Tibial nerve (tissue), 4 donors: ENCODE measurements around the gene SON. TPM values are rescaled to one million over a fixed set of nuclear protein-coding genes. Genes with fewer than 3 reads are reported as not detected.
"Not testable (repeated sequence)": the region's sequence is repeated elsewhere in the genome, so short reads cannot be mapped to it uniquely, and the experiment has no call there.

Source experiments
- DNase-seq, 2 donors: peaks; one replicate each; pipeline ENCODE4 v3.0.0-alpha.2; 2019; ENCODE audit warnings: low spot score in 2 of 2
- H3K27ac ChIP-seq, 4 donors: fragments of 200-600 bp; sonication (generic) in 3 of 4; one replicate each; pipeline ENCODE4 v1.5.1; 2017 to 2019; ENCODE audit warnings: mild to moderate bottlenecking in 1 of 4
- H3K27me3 ChIP-seq, 2 donors: fragments of 200-600 bp; sonication (generic) in 1 of 2; one replicate each; pipeline versions ENCODE4 v1.5.1 to v1.6.0; 2017 to 2019
- H3K36me3 ChIP-seq, 3 donors: fragments of 200-600 bp; sonication (generic); one replicate each; pipeline ENCODE4 v1.5.1; 2018 to 2019
- H3K4me1 ChIP-seq, 4 donors: fragments of 200-600 bp; sonication (generic) in 3 of 4; one replicate each; pipeline ENCODE4 v1.5.1; 2017 to 2019
- H3K4me3 ChIP-seq, 4 donors: fragments of 200-600 bp; sonication (generic) in 3 of 4; one replicate each; pipeline ENCODE4 v1.5.1; 2017 to 2019; ENCODE audit warnings: mild to moderate bottlenecking in 1 of 4, moderate library complexity in 1 of 4
- H3K9me3 ChIP-seq, 4 donors: fragments of 200-600 bp; sonication (generic) in 3 of 4; one replicate each; pipeline ENCODE4 v1.5.1; 2017 to 2019
- EP300 ChIP-seq, 2 donors: sonication (generic); formaldehyde crosslinking; IDR thresholded peaks; one replicate each; pipeline ENCODE4 v1.6.1; 2017; ENCODE audit warnings: antibody characterized with exemption in 2 of 2, mild to moderate bottlenecking in 1 of 2
- POLR2A ChIP-seq, 2 donors: fragments of 450-650 bp; IDR thresholded peaks; one replicate each; pipeline ENCODE4 v1.6.1; 2017; ENCODE audit warnings: antibody characterized with exemption in 2 of 2, mild to moderate bottlenecking in 2 of 2, moderate library complexity in 2 of 2
- WGBS, 2 donors: methylation state at CpG; one replicate each; pipeline ENCODE4 v1.1.5; 2018; 5-methylcytosine and 5-hydroxymethylcytosine counted together
- total RNA-seq, 4 donors: library from RNA; depleted of rRNA; stranded (reverse); fragments of >200 nt; gene quantifications; one replicate each; pipeline ENCODE4 v1.1.0, GENCODE V29; 2016
- TF ChIP-seq, protein P1 (sequence below), 5 experiments: fragments of 200-600 bp in 3 of 5; fragments of 450-650 bp in 2 of 5; sonication (generic) in 3 of 5; IDR thresholded peaks; one replicate each; pipeline ENCODE4 v1.5.1; 2016 to 2019; ENCODE audit warnings: antibody characterized with exemption in 5 of 5, mild to moderate bottlenecking in 3 of 5, moderate library complexity in 2 of 5

Gene SON
- total RNA-seq, 4 donors from 2014 or later: 243 to 283 (median 271) TPM

DNA sequence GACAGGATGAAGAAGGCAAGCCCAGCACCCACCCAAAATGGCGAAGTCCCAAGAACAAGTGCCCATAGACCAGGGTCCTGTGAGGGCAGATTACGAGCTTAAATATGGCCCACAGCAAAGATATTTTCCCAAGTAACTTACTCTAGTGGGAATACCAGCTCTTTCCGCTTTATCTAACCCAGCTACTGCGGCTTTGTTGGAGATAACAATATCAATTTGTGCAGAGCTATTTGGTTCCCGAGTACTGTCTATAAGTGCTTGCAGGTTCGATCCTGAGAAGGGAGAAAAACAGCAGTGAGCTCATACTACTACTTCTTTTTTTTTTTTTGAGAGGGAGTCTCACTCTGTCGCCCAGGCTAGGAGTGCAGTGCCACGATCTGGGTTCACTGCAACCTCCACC is 37.0 kb upstream of the SON start:
- WGBS, 2 donors: 94 to 95% methylated on average over 8 of the region's 8 CpGs
- H3K27ac ChIP-seq: no peak overlapping the region
- peaks cover 0 to 80% (median 0%) of the 10 kb centered on the region in 3 donors for H3K36me3 ChIP-seq
- no peaks in the 10 kb centered on the region for H3K9me3 ChIP-seq
- H3K4me3 ChIP-seq: no peak overlapping the region
- TF ChIP-seq POLR2A (IDR thresholded peaks at IDR 0.05): no peak
- TF ChIP-seq, protein P1, sequence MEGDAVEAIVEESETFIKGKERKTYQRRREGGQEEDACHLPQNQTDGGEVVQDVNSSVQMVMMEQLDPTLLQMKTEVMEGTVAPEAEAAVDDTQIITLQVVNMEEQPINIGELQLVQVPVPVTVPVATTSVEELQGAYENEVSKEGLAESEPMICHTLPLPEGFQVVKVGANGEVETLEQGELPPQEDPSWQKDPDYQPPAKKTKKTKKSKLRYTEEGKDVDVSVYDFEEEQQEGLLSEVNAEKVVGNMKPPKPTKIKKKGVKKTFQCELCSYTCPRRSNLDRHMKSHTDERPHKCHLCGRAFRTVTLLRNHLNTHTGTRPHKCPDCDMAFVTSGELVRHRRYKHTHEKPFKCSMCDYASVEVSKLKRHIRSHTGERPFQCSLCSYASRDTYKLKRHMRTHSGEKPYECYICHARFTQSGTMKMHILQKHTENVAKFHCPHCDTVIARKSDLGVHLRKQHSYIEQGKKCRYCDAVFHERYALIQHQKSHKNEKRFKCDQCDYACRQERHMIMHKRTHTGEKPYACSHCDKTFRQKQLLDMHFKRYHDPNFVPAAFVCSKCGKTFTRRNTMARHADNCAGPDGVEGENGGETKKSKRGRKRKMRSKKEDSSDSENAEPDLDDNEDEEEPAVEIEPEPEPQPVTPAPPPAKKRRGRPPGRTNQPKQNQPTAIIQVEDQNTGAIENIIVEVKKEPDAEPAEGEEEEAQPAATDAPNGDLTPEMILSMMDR (IDR thresholded peaks at IDR 0.05): no peak
- no peak for TF ChIP-seq EP300 (IDR thresholded peaks at IDR 0.05)
- H3K4me1 ChIP-seq: no peaks in the 10 kb centered on the region
- no peak for DNase-seq
- H3K27me3 ChIP-seq: no peaks in the 10 kb centered on the region

DNA sequence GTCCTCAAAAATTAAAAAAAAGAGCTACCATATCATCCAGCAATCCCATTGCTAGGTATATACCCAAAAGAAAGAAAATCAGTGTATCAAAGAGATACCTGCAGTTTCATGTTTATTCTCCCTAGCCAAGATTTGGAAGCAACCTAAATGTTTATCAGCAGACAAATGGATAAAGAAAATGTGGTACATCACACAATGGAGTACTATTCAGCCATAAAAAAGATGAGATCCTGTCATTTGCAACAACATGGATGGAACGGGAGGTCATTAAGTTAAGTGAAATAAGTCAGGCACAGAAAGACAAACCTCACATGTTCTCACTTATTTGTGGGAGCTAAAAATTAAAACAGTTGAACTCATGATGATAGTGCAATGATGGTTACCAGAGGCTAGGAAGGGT is 35.8 kb upstream of the SON start:
- H3K27ac ChIP-seq, H3K4me1 ChIP-seq, H3K27me3 ChIP-seq, H3K4me3 ChIP-seq, DNase-seq, H3K9me3 ChIP-seq: not testable (repeated sequence)
- WGBS, 2 donors: 95 to 98% methylated on average over 1 of the region's 1 CpG
- H3K36me3 ChIP-seq: peaks cover 0 to 83% (median 0%) of the 10 kb centered on the region in 3 donors

DNA sequence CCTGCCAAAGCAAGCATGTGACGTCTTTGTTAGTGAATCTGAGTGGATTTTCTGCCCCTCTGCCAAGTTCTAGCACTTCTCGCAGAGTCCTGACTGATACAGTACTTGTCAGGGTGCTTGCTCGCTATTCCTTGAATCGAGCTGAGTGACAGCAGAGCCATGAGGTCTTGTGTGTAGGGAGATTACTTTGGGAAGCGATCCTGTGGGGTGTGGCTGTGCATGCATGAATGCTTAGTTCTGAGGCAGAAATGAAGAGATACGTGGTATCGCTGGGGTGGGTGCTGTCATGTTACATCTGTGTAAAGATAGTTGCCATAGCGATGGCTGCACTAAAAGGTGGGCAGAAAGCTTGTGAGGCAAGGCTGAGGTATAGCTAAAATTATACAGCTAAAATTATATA is 32.0 kb upstream of the SON start:
- 94 to 96% methylated on average over 8 of the region's 8 CpGs for WGBS, 2 donors
- H3K4me1 ChIP-seq: no peaks in the 10 kb centered on the region
- no peak overlapping the region for H3K4me3 ChIP-seq
- H3K27ac ChIP-seq: no peak overlapping the region
- no peaks in the 10 kb centered on the region for H3K9me3 ChIP-seq
- peaks cover 0 to 85% (median 0%) of the 10 kb centered on the region in 3 donors for H3K36me3 ChIP-seq
- TF ChIP-seq POLR2A (IDR thresholded peaks at IDR 0.05) (no peak), EP300 (IDR thresholded peaks at IDR 0.05) (no peak)
- TF ChIP-seq, protein P1 (IDR thresholded peaks at IDR 0.05): no peak
- no peak for DNase-seq
- no peaks in the 10 kb centered on the region for H3K27me3 ChIP-seq

DNA sequence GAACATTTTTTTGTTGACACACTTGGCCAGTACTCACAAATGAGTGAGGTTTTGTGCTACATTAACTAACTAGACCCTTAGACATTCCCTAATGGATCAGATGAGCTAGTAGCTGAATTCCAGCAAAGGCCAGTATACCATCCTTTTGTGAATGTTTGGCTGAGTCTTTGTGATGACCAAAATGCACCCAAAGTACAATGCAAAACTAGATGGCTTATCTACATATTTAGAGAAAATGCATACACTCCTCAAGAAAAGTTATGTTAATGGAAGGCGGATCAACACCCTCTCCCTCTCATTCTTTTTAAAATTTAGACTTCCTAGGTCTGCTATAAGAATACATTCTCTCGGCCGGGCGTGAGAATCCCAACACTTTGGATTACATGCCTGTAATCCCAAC is 31.2 kb upstream of the SON start:
- Histone ChIP-seq H3K4me3 (no peak overlapping the region), H3K36me3 (peaks cover 0 to 91% (median 0%) of the 10 kb centered on the region in 3 donors), H3K27ac (no peak overlapping the region), H3K4me1 (no peaks in the 10 kb centered on the region), H3K27me3 (no peaks in the 10 kb centered on the region), H3K9me3 (no peaks in the 10 kb centered on the region)
- no peak for DNase-seq
- 96 to 99% methylated on average over 4 of the region's 4 CpGs for WGBS, 2 donors
- TF ChIP-seq, protein P1 (IDR thresholded peaks at IDR 0.05): no peak
- TF ChIP-seq POLR2A (IDR thresholded peaks at IDR 0.05): no peak
- TF ChIP-seq EP300 (IDR thresholded peaks at IDR 0.05): no peak

DNA sequence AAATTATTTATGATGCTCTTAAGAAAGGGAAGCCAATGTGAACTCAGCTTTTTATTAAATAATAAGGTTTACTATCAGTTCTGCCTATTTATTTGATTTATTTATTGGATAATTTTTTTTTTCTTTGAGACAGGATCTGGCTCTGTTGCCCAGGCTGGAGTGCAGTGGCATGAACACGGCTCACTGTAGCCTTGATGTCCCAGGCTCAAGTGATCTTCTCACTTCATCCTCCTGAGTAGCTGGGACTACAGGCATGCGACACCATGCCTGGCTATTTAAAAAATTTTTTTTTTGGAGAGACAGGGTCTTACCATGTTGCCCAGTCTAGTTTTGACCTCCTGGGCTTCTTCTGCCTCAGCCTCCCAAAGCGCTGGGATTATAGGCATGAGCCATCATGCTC is 30.4 kb upstream of the SON start:
- no peaks in the 10 kb centered on the region for H3K4me1 ChIP-seq
- WGBS, 2 donors: 94 to 98% methylated on average over 3 of the region's 3 CpGs
- H3K36me3 ChIP-seq: peaks cover 0 to 91% (median 0%) of the 10 kb centered on the region in 3 donors
- no peaks in the 10 kb centered on the region for H3K9me3 ChIP-seq
- TF ChIP-seq POLR2A (IDR thresholded peaks at IDR 0.05): no peak
- TF ChIP-seq, protein P1 (IDR thresholded peaks at IDR 0.05): no peak
- no peak for TF ChIP-seq EP300 (IDR thresholded peaks at IDR 0.05)
- H3K4me3 ChIP-seq: no peak overlapping the region
- H3K27ac ChIP-seq: no peak overlapping the region
- DNase-seq: no peak
- H3K27me3 ChIP-seq: no peaks in the 10 kb centered on the region

DNA sequence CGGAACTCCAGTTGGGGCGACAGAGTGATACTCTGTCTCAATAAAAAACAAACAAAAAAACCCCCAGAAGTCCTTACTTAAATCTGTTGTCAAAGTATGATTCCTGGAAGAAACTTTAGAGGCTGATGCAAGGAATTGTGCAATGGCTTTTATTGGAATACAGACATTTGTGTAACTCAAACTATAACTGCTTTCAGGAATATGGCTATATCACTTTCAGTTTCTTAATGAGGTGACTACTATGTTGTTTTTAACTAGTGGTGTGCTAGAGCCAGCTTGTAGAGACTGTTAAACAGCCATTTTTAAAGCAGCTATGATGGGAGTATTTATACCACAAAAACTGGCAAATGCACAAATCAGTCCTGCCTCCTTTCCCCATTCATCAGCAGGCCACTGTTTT is 28.6 kb upstream of the SON start:
- Histone ChIP-seq H3K4me3 (no peak overlapping the region), H3K27me3 (no peaks in the 10 kb centered on the region), H3K9me3 (no peaks in the 10 kb centered on the region), H3K36me3 (peaks cover 0 to 93% (median 0%) of the 10 kb centered on the region in 3 donors), H3K4me1 (no peaks in the 10 kb centered on the region), H3K27ac (no peak overlapping the region)
- TF ChIP-seq, protein P1 (IDR thresholded peaks at IDR 0.05): no peak
- TF ChIP-seq EP300 (IDR thresholded peaks at IDR 0.05) (no peak), POLR2A (IDR thresholded peaks at IDR 0.05) (no peak)
- WGBS, 2 donors: 96% methylated on average over 2 of the region's 2 CpGs
- DNase-seq: no peak
